GM12801 (cell line): ENCODE data around the gene ZBTB45.

Experiments
- TF ChIP-seq, protein P1 (sequence below): IDR thresholded peaks from one replicate; pipeline ENCODE4 v1.5.1; 2011; ENCODE audit warnings: control low read depth; ENCODE audit not compliant: insufficient read length; ENCODE audit errors: extremely low read depth

The ZBTB45 gene

DNA sequence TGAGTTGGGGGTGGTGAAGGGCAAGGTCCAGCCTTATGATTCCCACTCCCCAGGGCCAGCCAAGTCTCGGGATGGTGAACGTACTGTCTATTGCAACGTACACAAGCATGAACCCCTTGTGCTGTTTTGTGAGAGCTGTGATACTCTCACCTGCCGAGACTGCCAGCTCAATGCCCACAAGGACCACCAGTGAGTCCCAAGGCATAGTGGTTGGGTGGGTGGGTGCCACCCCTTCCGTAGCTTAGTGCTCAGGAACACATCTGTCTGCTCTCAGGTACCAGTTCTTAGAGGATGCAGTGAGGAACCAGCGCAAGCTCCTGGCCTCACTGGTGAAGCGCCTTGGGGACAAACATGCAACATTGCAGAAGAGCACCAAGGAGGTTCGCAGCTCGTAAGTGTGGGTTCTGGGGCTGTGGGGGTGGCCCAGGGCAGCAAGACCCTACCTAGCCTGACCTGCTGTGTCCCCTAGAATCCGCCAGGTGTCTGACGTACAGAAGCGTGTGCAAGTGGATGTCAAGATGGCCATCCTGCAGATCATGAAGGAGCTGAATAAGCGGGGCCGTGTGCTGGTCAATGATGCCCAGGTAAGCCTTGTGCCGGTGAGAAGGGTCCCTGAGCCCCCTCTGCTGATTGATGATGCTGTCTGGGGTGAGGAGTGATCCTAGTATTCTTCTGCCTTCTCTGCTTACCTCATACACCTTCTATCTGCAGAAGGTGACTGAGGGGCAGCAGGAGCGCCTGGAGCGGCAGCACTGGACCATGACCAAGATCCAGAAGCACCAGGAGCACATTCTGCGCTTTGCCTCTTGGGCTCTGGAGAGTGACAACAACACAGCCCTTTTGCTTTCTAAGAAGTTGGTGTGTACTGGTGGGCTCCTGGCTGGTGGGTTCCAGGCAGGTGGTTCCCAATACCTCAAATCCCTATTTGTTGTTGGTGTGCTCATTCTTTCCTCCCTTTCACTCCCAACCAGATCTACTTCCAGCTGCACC, 28.0 kb upstream of the ZBTB45 start:
- TF ChIP-seq, protein P1, sequence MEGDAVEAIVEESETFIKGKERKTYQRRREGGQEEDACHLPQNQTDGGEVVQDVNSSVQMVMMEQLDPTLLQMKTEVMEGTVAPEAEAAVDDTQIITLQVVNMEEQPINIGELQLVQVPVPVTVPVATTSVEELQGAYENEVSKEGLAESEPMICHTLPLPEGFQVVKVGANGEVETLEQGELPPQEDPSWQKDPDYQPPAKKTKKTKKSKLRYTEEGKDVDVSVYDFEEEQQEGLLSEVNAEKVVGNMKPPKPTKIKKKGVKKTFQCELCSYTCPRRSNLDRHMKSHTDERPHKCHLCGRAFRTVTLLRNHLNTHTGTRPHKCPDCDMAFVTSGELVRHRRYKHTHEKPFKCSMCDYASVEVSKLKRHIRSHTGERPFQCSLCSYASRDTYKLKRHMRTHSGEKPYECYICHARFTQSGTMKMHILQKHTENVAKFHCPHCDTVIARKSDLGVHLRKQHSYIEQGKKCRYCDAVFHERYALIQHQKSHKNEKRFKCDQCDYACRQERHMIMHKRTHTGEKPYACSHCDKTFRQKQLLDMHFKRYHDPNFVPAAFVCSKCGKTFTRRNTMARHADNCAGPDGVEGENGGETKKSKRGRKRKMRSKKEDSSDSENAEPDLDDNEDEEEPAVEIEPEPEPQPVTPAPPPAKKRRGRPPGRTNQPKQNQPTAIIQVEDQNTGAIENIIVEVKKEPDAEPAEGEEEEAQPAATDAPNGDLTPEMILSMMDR: no peak

DNA sequence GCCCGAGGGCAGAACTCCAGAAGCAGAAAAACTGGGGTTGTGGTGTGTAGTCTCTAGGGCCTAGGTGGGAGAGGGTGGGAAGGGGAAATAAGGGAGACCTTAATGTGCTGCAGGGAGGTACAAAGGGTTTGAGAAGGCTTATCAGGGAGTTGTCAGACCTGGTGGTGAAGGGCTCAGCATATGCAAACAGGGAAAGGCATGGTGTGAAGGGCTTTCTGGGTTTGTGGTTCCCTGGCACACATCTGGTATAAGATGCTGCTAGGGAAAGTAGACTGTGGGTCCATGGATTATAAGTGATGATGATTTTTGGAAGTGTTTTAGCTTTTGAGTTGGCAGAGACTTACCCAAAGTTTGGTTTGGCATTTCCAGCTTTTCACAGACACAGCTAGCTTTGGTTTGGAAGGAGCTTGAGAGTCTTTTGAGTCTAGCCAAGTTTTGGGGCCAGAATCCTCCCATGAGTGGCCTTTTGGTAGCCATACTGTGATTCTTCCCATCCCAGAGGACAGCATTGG, 26.5 kb upstream of the ZBTB45 start:
- TF ChIP-seq, protein P1: no peak

DNA sequence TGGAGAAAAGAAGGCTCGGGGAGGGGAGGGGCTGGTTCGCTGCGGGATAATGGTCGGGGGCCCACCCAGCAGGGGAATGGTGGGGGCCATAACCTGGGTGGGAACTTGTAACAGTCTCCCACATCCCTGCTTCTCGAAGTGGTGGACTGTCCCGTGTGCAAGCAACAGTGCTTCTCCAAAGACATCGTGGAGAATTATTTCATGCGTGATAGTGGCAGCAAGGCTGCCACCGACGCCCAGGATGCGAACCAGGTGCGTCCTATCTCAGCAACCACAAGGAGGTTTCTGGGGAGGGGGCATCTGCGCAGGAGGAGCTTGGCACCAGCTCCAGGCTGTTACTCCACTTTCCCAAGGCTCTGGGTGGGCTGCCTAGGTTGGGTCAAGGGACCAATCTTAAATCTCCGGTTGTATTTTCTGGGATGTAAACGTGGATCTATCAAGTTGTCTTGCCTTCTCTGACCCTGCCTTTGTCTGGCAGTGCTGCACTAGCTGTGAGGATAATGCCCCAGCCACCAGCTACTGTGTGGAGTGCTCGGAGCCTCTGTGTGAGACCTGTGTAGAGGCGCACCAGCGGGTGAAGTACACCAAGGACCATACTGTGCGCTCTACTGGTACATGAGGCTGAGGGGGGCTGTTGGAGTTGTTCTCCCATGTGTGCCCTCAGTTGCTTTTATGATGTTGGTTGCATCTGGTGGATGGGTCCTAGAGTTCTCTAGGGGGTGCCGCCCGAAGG, 25.8 kb upstream of the ZBTB45 start:
- TF ChIP-seq, protein P1: no peak

DNA sequence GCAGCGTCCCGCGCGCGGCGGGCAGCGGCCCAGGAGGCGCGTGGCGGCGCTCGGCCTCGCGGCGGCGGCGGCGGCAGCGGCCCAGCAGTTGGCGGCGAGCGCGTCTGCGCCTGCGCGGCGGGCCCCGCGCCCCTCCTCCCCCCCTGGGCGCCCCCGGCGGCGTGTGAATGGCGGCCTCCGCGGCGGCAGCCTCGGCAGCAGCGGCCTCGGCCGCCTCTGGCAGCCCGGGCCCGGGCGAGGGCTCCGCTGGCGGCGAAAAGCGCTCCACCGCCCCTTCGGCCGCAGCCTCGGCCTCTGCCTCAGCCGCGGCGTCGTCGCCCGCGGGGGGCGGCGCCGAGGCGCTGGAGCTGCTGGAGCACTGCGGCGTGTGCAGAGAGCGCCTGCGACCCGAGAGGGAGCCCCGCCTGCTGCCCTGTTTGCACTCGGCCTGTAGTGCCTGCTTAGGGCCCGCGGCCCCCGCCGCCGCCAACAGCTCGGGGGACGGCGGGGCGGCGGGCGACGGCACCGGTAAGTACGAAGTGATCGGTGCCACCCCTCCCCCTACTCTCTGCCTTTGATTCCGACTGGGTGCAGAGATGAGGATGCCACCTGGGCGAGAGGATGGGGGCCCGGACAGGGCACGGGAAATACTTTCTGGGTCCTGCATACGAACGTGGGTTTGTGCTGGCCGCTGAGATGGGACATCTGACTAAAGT, 25.1 kb upstream of the ZBTB45 start:
- TF ChIP-seq, protein P1: no peak

DNA sequence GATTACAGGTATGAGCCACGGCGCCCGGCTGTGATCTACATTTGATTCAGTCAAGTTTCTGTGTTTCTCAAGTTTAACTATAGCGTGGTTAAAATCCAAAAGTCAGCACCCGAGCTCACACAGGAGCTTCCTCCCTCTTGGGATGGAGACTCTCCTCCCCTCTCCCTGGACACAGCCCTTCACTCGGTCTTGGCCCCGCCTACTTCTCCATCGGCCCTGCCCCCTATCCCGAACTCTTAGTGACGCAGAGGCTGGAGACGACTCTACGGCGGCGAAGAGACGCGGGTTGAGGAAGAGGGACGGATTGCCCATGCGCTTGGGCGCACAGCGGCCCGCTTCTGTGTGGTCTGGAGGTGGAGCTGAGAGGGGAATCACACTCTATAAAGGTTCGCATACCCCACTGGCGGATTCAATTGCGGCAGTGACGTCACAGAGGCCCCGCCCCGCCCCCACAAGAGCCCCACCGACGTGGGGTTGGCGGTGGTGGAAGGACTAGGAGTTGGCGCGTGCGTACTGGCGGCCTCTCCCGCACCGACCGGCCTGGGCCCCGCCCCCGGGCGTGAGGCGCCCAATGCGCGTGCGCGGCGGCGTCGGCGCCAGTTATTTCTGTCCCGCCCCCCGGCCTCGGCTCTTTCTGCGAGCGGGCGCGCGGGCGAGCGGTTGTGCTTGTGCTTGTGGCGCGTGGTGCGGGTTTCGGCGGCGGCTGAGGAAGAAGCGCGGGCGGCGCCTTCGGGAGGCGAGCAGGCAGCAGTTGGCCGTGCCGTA, 24.4 kb upstream of the ZBTB45 start, which contains the start of gene TRIM28:
TRIM28 (plus strand) TSS at position 239 of the 765 bp plus-strand sequence. CDS start 694 bp downstream, outside the sequence.
- TF ChIP-seq, protein P1: no peak

DNA sequence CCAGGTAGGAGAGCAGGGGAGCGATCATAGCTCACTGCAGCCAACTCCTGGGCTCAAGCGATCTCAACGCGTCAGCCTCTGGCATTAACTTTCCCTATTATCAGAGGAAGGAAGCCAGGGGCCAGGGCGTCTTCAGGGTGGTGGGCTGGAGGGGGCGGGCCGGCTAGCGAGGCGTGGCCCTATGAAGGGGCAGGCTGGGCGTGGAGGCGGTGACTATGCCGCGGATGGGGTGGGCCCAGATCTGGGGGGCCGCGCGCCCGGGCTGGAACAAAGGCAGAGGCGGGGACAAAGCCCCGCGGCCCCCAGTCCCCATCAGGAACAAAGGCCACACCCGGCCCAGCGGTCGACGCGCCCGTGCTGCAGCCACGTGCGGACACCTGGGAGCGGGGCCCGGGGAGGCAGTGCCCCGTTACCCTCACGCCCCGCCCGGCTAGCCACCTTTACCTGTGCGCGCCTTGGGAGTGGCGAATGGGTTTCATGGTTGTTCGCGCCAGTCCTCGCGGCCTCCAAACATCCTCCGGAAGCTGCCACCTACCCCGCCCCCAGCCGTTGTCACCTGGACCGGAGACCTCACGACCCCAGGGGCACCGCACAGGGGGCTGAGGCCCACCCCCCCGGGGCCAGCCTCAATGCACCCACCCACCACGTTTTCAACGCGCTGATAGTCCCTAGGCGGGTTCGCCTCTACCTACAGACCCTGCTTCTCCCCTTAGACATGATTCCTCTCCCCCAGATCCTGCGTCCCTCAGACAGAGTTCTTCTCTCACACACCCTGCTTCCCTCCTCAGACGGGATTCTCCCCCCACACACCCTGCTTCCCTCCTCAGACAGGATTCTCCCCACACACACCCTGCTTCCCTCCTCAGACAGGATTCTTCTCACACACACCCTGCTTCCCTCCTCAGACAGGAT, 18.9 kb upstream of the ZBTB45 start:
- TF ChIP-seq, protein P1: no peak
